ENCODE results near the gene PROM1.

- TF ChIP-seq PKNOX1 (IDR thresholded peaks at IDR 0.05) (no peak), FOXK2 (IDR thresholded peaks at IDR 0.05) (no peak), NFRKB (IDR thresholded peaks at IDR 0.05) (no peak), SP1 (IDR thresholded peaks at IDR 0.05) (no peak), ARNT (IDR thresholded peaks at IDR 0.05) (no peak), HDGF (IDR thresholded peaks at IDR 0.05; ENCODE audit: borderline replicate concordance) (no peak), ELF4 (IDR thresholded peaks at IDR 0.05) (no peak), TARDBP (IDR thresholded peaks at IDR 0.05) (no peak), ZNF384 (IDR thresholded peaks at IDR 0.05) (no peak), SUZ12 (IDR thresholded peaks at IDR 0.05) (no peak), BHLHE40 (IDR thresholded peaks at IDR 0.05; ENCODE audit: borderline replicate concordance) (no peak), FOXA1 (IDR thresholded peaks at IDR 0.05) (no peak), FOXM1 (IDR thresholded peaks at IDR 0.05; ENCODE audit: borderline replicate concordance) (no peak)
Measured at GRCh38 chr4:16111533-16111932, 27.7 kb upstream of the PROM1 start.
